Neuron (in vitro differentiated cells): ENCODE measurements around the gene CYP27B1.
A peak's percentile ranks its signal among the peaks of the same experiment; 100 is the strongest.

Experiments
- H2AFZ ChIP-seq: one replicate; pipeline ENCODE4 v1.6.1; 2013; ENCODE audit warnings: low read depth, mild to moderate bottlenecking, inconsistent platforms, low read length, moderate library complexity
- H3K27me3 ChIP-seq: one replicate; pipeline ENCODE4 v1.6.1; 2013; ENCODE audit warnings: low read length; ENCODE audit not compliant: insufficient read depth
- H3K36me3 ChIP-seq: one replicate; pipeline ENCODE4 v1.6.1; 2013; ENCODE audit warnings: low read length; ENCODE audit not compliant: insufficient read depth
- H3K4me1 ChIP-seq: one replicate; pipeline ENCODE4 v1.6.1; 2013; ENCODE audit warnings: low read length; ENCODE audit not compliant: insufficient read depth
- H3K4me3 ChIP-seq: 2 replicates; pipeline ENCODE4 v1.5.1; 2013; ENCODE audit warnings: mild to moderate bottlenecking, low read length, moderate library complexity
- H3K9me3 ChIP-seq: one replicate; pipeline ENCODE4 v1.6.1; 2013; ENCODE audit warnings: low read length

CYP27B1 gene

DNA sequence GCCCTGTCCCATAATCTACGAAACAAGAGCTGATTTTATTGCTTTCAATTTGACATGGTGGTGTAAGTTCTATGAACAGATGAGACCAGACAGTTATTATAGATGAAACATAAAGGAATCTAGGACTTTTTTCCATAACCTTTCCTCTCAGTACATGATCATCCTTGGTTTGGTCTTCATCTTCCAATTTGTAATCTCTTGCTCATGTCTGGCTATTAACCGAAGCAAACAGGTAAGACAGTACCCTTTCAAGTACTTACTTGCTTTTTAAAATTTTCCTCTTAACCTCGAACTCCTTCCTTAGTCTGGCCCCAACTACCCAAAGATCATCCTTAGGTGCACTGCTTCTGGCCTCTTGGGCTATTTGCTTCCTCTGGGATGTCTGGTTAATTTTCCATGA is 20.9 kb downstream of the CYP27B1 start:
- H3K9me3 ChIP-seq = no peaks in the 10 kb centered on the region
- peaks cover 25% of the 10 kb centered on the region for H3K4me1 ChIP-seq
- no peaks in the 10 kb centered on the region for H3K27me3 ChIP-seq
- H3K36me3 ChIP-seq = peaks cover 43% of the 10 kb centered on the region
- peak overlapping the region; percentile 82 for H3K4me3 ChIP-seq
- no peak overlapping the region for H2AFZ ChIP-seq

DNA sequence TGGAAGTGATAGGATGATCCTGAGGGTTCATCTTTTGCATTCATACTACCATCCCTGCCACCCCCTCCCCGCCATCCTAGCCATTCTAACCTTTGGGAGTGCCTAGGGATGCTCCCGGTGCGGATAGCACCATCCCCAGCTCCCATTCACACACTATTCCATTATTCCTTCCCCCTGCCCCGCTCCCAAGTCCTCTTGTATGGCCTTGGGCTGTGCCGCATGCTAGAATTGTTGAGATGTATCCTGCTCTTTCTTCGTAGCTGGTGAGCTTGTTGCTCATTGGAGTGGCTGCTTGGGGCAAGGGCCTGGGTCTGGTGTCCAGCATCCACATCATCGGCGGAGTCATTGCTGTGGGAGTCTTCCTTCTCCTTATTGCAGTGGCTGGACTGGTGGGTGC is 21.4 kb downstream of the CYP27B1 start:
- peaks cover 21% of the 10 kb centered on the region for H3K4me1 ChIP-seq
- H2AFZ ChIP-seq = no peak overlapping the region
- H3K27me3 ChIP-seq = no peaks in the 10 kb centered on the region
- peak overlapping the region; percentile 82 for H3K4me3 ChIP-seq
- peaks cover 38% of the 10 kb centered on the region for H3K36me3 ChIP-seq
- H3K9me3 ChIP-seq = no peaks in the 10 kb centered on the region

DNA sequence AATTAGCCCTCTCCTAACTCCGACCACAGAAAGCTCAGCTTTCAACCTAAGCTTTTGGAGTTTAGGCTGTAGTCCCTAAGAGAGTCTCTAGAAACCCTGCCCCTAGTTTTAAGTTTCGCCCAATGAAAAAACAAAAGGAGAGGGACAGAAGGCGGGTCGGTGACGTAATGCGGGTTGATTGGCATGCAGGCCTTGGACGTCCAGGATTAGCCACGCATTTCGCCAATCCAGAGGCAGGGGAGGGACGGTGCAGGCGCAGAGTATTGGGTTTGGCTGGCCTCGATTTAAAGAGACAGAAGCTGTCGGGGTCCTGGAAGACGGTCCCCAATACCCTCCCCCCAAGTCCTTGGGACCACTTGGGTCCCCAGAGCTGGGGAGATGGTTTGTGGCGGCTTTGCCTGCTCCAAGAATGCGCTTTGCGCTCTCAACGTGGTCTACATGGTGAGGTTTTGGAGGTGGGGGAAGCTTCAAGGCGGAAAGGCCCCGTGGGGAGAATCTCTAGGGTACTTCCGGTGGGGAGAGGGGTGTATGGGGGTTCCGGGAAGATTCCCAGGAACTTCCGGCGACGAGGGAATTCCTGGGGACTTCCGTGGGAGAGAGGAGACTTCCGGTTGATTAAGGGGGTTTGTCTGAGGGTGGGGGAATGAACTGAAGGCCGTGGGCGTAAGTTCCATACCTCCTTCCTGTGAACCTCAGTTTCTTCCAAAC is 21.9 kb downstream of the CYP27B1 start, which contains the start of gene TSPAN31:
TSS of gene TSPAN31 (plus strand) at position 263 of the 708 bp plus-strand sequence. CDS start at position 379, 116 bp downstream.
- H3K36me3 ChIP-seq = peaks cover 34% of the 10 kb centered on the region

DNA sequence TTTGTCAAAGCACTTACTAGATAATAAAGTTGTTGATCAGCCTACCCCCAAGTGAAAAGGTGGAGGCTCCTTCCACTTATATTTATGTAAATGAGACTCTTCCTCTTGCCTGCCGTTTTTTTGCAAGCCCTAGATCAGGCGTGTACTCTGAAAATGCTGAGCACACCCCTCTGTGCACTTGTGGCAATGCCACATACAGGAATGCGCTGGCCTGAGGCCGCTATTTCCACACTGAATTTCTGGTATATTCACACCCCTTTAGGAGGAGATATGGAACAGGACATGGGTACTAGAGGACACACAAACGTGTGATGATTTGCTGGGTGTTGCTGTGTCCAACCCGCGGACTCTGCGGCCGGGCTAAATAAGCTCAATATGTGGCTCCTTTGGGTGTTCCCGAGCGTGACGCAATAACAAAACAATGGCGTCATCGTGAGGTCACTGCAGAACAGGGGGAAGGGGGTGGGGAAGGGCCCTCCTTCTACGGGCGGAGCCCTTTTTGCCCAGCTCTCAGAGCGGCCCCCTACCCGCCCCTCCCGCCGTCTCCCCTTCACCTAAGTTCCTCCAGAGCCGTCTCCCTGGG is 22.6 kb downstream of the CYP27B1 start:
- peak overlapping the region; percentile 82 for H3K4me3 ChIP-seq

More for the DNA sequence above, 21.9 kb downstream of the CYP27B1 start, which contains the start of gene TSPAN31:
- Histone ChIP-seq H2AFZ (no peak within 1 kb of the TSS), H3K9me3 (no peaks in the 10 kb centered on the region), H3K4me1 (peaks cover 20% of the 10 kb centered on the region), H3K27me3 (no peaks in the 10 kb centered on the region), H3K4me3 (peak within 1 kb of the TSS; percentile 82)

DNA sequence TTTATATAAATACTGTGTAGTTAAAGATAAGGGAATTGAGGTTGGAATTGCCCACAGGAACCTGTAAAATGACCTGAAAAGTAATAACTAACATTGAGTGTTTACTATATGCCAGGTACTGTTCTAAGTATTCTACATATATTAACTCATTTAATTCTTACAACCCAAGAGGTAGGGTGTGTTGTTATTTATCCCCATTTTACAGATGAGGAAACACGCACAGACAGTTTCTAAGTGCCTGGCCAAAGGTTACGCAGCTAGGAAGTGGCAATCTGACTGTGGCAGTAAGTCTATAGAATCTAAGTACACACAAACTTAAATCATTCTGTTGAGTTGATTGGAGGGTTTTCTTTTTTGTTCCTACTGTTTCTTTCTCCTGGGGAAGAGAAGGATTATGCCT is 23.1 kb downstream of the CYP27B1 start:
- Histone ChIP-seq H3K9me3 (no peaks in the 10 kb centered on the region), H3K36me3 (peaks cover 25% of the 10 kb centered on the region), H2AFZ (no peak overlapping the region), H3K4me1 (peaks cover 30% of the 10 kb centered on the region), H3K4me3 (peak overlapping the region; percentile 82), H3K27me3 (no peaks in the 10 kb centered on the region)

More for the DNA sequence above, 22.6 kb downstream of the CYP27B1 start:
- Histone ChIP-seq H3K4me1 (peaks cover 26% of the 10 kb centered on the region), H3K27me3 (no peaks in the 10 kb centered on the region), H2AFZ (no peak overlapping the region), H3K36me3 (peaks cover 30% of the 10 kb centered on the region), H3K9me3 (no peaks in the 10 kb centered on the region)

DNA sequence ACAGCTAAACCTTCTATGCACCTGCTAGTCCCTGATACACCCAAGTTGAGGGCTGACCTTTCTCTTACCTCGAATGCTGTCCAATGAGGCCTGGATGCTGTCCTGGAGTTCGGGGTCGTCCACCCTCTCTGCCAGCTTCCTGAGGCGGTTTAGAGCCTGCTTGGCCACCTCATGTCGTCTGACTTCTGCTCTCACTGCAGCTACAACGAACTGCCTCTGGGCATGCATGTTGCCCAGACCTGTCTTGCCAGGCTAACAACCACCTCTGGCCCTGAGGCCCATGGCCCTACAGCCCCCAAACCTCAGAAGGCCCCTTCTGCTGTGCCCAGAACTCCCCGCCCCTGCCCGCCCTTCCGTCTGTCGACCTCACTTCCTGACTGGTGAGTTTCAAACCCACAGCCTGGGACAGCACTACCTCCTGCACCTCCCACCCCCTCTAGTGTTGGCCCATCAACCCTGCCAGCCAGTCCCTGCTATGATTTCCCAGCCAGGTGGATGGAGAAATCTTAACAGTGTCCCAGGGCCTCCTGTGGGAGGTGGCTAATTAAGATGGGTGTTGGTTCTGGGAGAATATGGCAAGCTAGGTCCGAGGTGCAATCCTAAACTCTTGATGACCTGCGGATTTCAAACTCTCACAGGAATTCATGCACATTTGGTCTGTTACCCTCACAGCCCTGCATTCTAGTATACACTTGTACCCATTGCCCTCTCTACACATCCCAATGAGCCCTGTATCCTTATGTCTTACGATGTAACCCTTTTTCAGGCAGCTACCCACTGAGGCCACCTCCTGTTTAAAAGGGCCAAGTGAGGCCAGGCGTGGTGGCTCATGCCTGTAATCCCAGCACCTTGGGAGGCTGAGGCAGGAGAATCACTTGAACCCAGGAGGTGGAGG is 24.8 kb downstream of the CYP27B1 start:
- Histone ChIP-seq H3K27me3 (no peaks in the 10 kb centered on the region), H3K9me3 (no peaks in the 10 kb centered on the region), H3K36me3 (peaks cover 12% of the 10 kb centered on the region)

DNA sequence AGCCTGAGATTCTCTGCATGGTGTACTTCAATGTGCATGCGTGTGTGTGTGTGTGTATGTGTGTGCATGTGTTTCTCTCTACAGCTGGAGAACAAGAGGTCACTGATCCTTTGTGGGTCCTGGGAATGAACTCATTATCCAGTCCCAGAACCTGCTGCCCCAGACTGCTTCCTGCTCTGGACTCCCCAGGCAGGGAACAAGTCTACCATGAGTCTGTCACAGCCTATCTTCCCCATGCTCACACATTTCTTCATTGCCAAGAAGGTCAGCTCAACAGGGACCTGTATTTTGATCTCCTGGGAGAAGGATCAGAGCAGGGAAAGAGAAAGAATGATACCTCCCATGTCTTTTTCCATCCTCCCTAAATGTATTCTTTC is 25.5 kb downstream of the CYP27B1 start:
- Histone ChIP-seq H3K36me3 (peaks cover 5% of the 10 kb centered on the region), H3K4me1 (peaks cover 38% of the 10 kb centered on the region), H2AFZ (no peak overlapping the region), H3K27me3 (no peaks in the 10 kb centered on the region), H3K9me3 (no peaks in the 10 kb centered on the region), H3K4me3 (no peak overlapping the region)

More for the DNA sequence above, 24.8 kb downstream of the CYP27B1 start:
- H3K4me1 ChIP-seq = peaks cover 34% of the 10 kb centered on the region
- H3K4me3 ChIP-seq = no peak overlapping the region
- no peak overlapping the region for H2AFZ ChIP-seq

DNA sequence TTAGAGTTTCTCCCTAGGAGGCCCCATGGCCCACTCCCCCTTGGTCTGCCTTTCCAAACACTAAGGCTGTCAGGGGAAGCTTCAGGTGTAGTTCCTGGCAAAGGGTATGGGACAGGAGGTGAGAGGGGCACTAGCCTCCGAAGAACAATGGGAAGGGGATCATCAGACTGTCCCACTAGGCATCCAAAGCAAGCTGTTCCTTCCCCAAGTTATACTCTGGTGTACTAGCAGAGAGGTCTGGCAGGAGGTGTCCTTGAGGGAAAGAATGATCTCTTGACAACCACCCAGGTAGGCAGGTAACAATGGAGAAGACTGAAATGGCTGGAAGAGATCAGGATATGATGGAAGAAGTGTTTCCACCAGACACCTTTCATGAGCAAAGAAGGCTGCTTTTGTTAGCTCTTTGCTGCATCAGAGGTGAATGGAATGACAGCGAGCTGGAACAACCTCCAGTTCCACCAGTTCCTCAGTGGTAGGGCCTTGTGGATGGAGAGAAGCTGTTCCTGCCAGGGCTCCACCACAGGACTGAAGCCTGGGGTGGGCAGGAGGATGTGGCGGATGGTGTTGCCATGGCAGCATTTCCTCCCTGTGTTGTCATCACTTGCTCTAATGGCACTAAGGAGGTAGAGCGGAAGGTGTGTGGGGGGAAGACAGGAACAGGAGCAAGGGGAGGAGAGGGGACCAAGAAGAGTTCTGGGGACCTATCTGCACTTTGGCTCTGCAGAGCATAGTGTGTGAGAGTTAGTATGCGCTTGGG is 26.0 kb downstream of the CYP27B1 start:
- H3K36me3 ChIP-seq = no peaks in the 10 kb centered on the region
- no peak overlapping the region for H3K4me3 ChIP-seq
- H2AFZ ChIP-seq = no peak overlapping the region
- H3K27me3 ChIP-seq = no peaks in the 10 kb centered on the region
- no peaks in the 10 kb centered on the region for H3K9me3 ChIP-seq
- H3K4me1 ChIP-seq = peaks cover 38% of the 10 kb centered on the region

DNA sequence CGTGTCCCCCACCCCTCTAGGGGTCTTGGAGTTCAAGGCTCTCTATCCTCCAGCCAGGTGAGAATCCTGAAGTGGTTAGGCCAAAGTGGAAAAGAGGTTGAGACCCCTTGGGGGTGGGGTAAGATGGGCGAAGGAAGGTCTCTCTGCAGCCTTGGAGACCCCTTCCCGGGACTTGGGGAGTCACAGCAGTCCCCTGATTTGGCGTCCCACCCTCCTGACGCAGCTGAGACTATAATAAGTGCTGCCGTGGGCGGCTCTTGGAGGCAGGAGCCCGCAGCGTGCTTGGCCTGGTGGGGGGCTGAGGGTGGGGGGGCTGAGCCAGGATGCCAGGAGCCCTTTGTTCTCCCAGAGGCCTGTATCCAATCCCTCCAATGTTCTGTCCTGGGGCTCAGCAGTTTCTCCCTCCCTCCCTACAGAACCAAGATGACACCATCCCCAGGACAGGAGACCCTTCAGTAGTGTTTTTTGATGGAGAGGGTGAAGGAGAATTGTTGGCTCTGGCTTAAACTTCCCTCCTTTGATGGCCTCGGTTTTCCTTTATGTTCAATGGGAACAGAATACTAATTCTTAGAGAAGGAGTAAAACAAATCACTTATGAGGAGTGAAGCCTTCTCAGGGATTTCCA is 26.9 kb downstream of the CYP27B1 start:
- H3K4me1 ChIP-seq = peaks cover 41% of the 10 kb centered on the region
- no peak overlapping the region for H2AFZ ChIP-seq
- H3K27me3 ChIP-seq = no peaks in the 10 kb centered on the region
- H3K36me3 ChIP-seq = no peaks in the 10 kb centered on the region
- no peak overlapping the region for H3K4me3 ChIP-seq
- H3K9me3 ChIP-seq = no peaks in the 10 kb centered on the region

DNA sequence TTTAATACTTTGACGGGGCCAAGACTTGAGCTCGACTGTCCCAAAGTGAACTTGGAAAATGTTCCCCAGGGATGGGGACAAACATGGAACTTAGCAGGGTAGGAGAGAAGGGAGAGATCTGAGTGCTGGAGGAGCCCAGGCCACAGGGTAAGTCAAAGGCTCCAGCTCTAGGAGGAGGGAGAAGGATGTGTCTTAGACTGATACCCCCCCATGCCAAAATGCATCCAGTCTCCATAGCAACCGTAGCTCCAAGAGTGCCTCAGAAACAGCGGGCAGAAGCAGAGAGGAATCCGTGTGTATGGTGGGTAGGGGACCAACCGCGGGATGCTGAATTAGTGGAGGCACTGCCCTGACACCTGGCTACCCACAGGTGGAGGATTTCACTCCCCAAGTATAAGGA is 27.5 kb downstream of the CYP27B1 start:
- H3K9me3 ChIP-seq = no peaks in the 10 kb centered on the region
- H3K36me3 ChIP-seq = no peaks in the 10 kb centered on the region
- peak overlapping the region; percentile 61 for H3K4me3 ChIP-seq
- peak overlapping the region; percentile 18 for H2AFZ ChIP-seq
- H3K4me1 ChIP-seq = peaks cover 45% of the 10 kb centered on the region
- no peaks in the 10 kb centered on the region for H3K27me3 ChIP-seq

DNA sequence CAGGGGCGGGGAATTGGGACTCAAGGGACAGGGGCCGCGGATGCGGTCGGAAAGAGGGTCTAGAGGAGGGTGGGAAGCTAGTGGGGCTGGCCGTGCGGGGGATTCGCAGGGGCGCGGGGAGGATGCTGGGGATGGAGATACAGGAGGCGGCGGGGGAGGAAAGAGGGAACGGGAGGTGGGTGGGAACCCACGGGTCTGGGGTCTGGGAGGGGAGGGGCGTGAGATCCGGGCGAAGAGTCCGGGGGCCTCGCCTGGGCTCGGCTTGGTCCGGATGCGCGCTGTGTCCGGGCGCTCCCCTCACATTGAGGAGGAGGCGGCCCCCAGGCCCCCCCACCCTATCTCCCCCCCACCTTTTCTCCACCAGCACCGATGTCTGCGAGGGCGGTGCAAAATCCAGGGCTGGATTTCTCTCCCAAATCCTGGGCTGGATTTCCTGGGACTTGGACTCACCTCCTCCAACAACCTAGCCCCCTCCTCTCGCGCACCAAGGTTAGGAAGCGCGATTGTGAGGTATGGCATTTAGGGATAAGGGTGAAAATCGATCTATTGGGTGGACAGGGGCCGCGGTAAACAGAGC is 28.1 kb downstream of the CYP27B1 start, which contains the start of gene AGAP2:
TSS of gene AGAP2 (minus strand) at position 82 of the 577 bp plus-strand sequence. CDS start 496 bp downstream, outside the sequence.
- H3K4me1 ChIP-seq = peaks cover 45% of the 10 kb centered on the region
- H2AFZ ChIP-seq = peak within 1 kb of the TSS; percentile 18
- no peaks in the 10 kb centered on the region for H3K27me3 ChIP-seq
- H3K36me3 ChIP-seq = no peaks in the 10 kb centered on the region
- H3K4me3 ChIP-seq = peak within 1 kb of the TSS; percentile 61
- H3K9me3 ChIP-seq = no peaks in the 10 kb centered on the region
